ENCODE measurements around the gene HBA1.
"Not testable (repeated sequence)": the region's sequence is repeated elsewhere in the genome, so short reads cannot be mapped to it uniquely, and the experiment has no call there.

Gene HBA1

DNA sequence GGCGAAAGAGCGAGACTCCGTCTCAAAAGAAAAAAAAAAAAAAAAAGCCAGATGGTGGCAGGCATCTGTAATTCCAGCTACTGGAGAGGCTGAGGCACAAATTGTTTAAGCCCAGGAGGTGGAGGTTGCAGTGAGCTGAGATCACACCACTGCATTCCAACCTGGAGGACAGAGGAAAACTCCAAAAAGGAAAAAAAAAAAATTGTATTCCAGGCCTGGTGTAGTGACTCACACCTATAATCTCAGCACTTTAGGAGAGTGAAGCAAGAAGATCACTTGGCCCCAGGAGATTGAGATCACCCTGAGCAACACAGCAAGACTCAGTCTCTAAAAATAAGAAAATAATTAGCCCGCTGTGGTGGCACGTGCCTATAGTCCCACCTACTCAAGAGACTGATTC lies 23.9 kb downstream of the HBA1 start:
- no peak overlapping the region for H3K4me3 ChIP-seq (ENCODE audit: low read depth, low read length)
- peak; percentile 75 for DNase-seq (ENCODE audit: low read depth)
- TF ChIP-seq, protein P1, sequence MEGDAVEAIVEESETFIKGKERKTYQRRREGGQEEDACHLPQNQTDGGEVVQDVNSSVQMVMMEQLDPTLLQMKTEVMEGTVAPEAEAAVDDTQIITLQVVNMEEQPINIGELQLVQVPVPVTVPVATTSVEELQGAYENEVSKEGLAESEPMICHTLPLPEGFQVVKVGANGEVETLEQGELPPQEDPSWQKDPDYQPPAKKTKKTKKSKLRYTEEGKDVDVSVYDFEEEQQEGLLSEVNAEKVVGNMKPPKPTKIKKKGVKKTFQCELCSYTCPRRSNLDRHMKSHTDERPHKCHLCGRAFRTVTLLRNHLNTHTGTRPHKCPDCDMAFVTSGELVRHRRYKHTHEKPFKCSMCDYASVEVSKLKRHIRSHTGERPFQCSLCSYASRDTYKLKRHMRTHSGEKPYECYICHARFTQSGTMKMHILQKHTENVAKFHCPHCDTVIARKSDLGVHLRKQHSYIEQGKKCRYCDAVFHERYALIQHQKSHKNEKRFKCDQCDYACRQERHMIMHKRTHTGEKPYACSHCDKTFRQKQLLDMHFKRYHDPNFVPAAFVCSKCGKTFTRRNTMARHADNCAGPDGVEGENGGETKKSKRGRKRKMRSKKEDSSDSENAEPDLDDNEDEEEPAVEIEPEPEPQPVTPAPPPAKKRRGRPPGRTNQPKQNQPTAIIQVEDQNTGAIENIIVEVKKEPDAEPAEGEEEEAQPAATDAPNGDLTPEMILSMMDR (conservative IDR thresholded peaks at IDR 0.05; ENCODE audit: low read depth, low read length), result no peak

- TF ChIP-seq, protein P1 (conservative IDR thresholded peaks at IDR 0.05; ENCODE audit: low read depth, low read length), result no peak
- DNase-seq (ENCODE audit: low read depth), result no peak
- H3K4me3 ChIP-seq (ENCODE audit: low read depth, low read length), result no peak overlapping the region
These were observed 26.8 kb downstream of the HBA1 start for GRCh38 chr16:203246-203645.

- H3K4me3 ChIP-seq (ENCODE audit: low read depth, low read length); DNase-seq (ENCODE audit: low read depth): not testable (repeated sequence)
These were observed 27.6 kb downstream of the HBA1 start for GRCh38 chr16:204046-204445.

DNA sequence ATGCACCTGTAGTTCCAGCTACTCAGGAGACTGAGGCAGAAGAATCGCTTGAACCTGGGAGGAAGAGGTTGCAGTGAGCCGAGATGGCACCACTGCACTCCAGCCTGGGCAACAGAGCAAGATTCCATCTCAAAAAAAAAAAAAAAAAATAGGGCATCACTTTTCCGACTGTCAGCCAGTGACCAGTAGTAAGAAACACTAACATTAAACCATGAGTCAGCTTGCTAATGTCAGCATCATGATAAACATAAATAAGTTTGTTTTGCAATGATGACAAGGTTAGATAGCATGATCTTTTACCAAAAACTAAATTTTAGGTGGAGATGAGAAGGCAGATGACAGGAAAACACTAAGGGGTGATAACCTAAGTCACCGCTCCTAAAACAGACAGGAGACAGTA lies 32.9 kb downstream of the HBA1 start:
- H3K4me3 ChIP-seq (ENCODE audit: low read depth, low read length); DNase-seq (ENCODE audit: low read depth): not testable (repeated sequence)

GRCh38 chr16:211631-212180 lies 35.2 kb downstream of the HBA1 start:
- H3K4me3 ChIP-seq (ENCODE audit: low read depth, low read length); DNase-seq (ENCODE audit: low read depth): not testable (repeated sequence)

DNA sequence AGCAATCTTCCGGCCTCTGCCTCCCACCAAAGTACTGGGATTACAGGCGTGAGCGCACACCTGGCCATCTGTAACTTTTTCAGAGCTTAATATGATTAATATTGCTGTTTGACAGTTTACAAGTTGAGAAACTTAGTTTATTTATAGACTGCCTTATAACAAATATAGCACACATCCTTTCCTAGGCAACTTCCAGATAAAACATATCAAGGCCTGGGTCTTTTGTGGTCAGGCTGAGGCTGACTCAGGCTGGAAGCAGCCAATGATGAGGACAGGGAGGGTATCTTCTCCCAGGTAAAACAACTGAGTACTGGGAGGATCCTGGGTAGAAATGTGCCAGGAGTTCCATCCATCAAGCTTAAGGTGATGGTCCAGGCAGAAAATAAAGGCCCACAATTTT lies 36.5 kb downstream of the HBA1 start:
- DNase-seq (ENCODE audit: low read depth), result peak; percentile 16
- H3K4me3 ChIP-seq (ENCODE audit: low read depth, low read length), result no peak overlapping the region
- TF ChIP-seq, protein P1 (conservative IDR thresholded peaks at IDR 0.05; ENCODE audit: low read depth, low read length), result no peak

- no peak overlapping the region for H3K4me3 ChIP-seq (ENCODE audit: low read depth, low read length)
- DNase-seq (ENCODE audit: low read depth), result no peak
- TF ChIP-seq, protein P1 (conservative IDR thresholded peaks at IDR 0.05; ENCODE audit: low read depth, low read length), result no peak
These were observed 43.5 kb downstream of the HBA1 start for GRCh38 chr16:220021-220420.

Measured in choroid plexus epithelial cell (primary cell).